Breast epithelium (tissue), 4 donors: ENCODE data around the gene FNTB. TPM values are rescaled to one million over a fixed set of nuclear protein-coding genes. Genes with fewer than 3 reads are reported as not detected.

ENCODE experiments used
- DNase-seq, 2 donors: peaks; one replicate each; pipeline ENCODE4 v3.0.0-alpha.2; 2019; ENCODE audit warnings: low spot score in 2 of 2
- H3K27ac ChIP-seq, 2 donors: fragments of 200-600 bp; sonication (generic) in 1 of 2; one replicate each; pipeline ENCODE4 v1.5.1; 2016 to 2019; ENCODE audit warnings: mild to moderate bottlenecking in 1 of 2
- H3K27me3 ChIP-seq, 2 donors: fragments of 200-600 bp; sonication (generic) in 1 of 2; one replicate each; pipeline versions ENCODE4 v1.5.1 to v1.6.0; 2017 to 2019; ENCODE audit warnings: control low read depth in 1 of 2, mild to moderate bottlenecking in 1 of 2
- H3K36me3 ChIP-seq: fragments of 200-600 bp; one replicate; pipeline ENCODE4 v1.5.1; 2019
- H3K4me1 ChIP-seq, 2 donors: fragments of 200-600 bp; sonication (generic); one replicate each; pipeline ENCODE4 v1.5.1; 2016 to 2019; ENCODE audit warnings: control low read depth in 1 of 2
- H3K4me3 ChIP-seq, 3 donors: fragments of 200-600 bp; sonication (generic); 1 replicate in 2 of 3; 2 replicates in 1 of 3; pipeline ENCODE4 v1.5.1; 2016 to 2019; ENCODE audit warnings: mild to moderate bottlenecking in 3 of 3, moderate library complexity in 2 of 3
- H3K9me3 ChIP-seq, 2 donors: fragments of 200-600 bp; sonication (generic) in 1 of 2; one replicate each; pipeline ENCODE4 v1.5.1; 2016 to 2019; ENCODE audit warnings: control low read depth in 1 of 2
- CTCF ChIP-seq, 3 donors: fragments of 450-650 bp; IDR thresholded peaks; one replicate each; pipeline ENCODE4 v1.5.1; 2016 to 2017; ENCODE audit warnings: antibody characterized with exemption in 3 of 3, mild to moderate bottlenecking in 3 of 3, moderate library complexity in 3 of 3
- POLR2A ChIP-seq: fragments of 450-650 bp; IDR thresholded peaks from one replicate; pipeline ENCODE4 v1.6.1; 2016; ENCODE audit warnings: antibody characterized with exemption, mild to moderate bottlenecking, moderate library complexity
- POLR2AphosphoS5 ChIP-seq, 3 donors: sonication (generic); formaldehyde crosslinking; IDR thresholded peaks; one replicate each; pipeline ENCODE4 v1.6.1; 2017; ENCODE audit warnings: antibody characterized with exemption in 3 of 3
- intact Hi-C: fragments of 100-400 bp; cut with DNase I; formaldehyde crosslinking; loops from one replicate; pipeline ENCODE4 v1.15.1; 2023; ENCODE audit warnings: low total_unique reads
- total RNA-seq, 3 donors: library from RNA; depleted of rRNA; stranded (reverse); fragments of >200 nt; gene quantifications; one replicate each; pipeline ENCODE4 v1.1.0, GENCODE V29; 2016

The FNTB gene
- total RNA-seq, 3 donors from 2014 or later = 15.7 to 22.9 (median 18.9) TPM

GRCh38 chr14:64979336-64980074, 7.2 kb upstream of the FNTB start:
- DNase-seq = no peak
- Histone ChIP-seq H3K9me3 (no peaks in the 10 kb centered on the region), H3K27ac (no peak overlapping the region), H3K36me3 (no peaks in the 10 kb centered on the region), H3K4me1 (peaks cover 0 to 6% of the 10 kb centered on the region in 2 donors), H3K4me3 (no peak overlapping the region), H3K27me3 (no peaks in the 10 kb centered on the region)
- TF ChIP-seq POLR2AphosphoS5 (IDR thresholded peaks at IDR 0.05) (no peak), POLR2A (no peak), CTCF (IDR thresholded peaks at IDR 0.05) (no peak)
- intact Hi-C loops = no loop called here

- H3K27me3 ChIP-seq = no peaks in the 10 kb centered on the region
- DNase-seq = no peak
- peak; percentile 14 to 72 (median 50) for TF ChIP-seq CTCF (IDR thresholded peaks at IDR 0.05)
- no peak for TF ChIP-seq POLR2A
Observed at GRCh38 chr14:64983439-64984310, 3.0 kb upstream of the FNTB start.

GRCh38 chr14:64987438-64987767, 708 bp downstream of the FNTB start:
- H3K4me3 ChIP-seq = peak overlapping the region; percentile 68 to 81 (median 79)
- no peak for DNase-seq
- H3K27me3 ChIP-seq = no peaks in the 10 kb centered on the region
- H3K27ac ChIP-seq = peak overlapping the region; percentile 83 to 85
- intact Hi-C loops = no loop called here
- H3K4me1 ChIP-seq = peaks cover 0 to 6% of the 10 kb centered on the region in 2 donors
- no peaks in the 10 kb centered on the region for H3K9me3 ChIP-seq
- no peaks in the 10 kb centered on the region for H3K36me3 ChIP-seq
- no peak for TF ChIP-seq CTCF (IDR thresholded peaks at IDR 0.05)
- no peak for TF ChIP-seq POLR2A
- no peak for TF ChIP-seq POLR2AphosphoS5 (IDR thresholded peaks at IDR 0.05)

More at GRCh38 chr14:64983439-64984310, 3.0 kb upstream of the FNTB start:
- H3K36me3 ChIP-seq = no peaks in the 10 kb centered on the region
- H3K27ac ChIP-seq = peak overlapping the region in 1 of 2 donors; percentile 22
- H3K4me3 ChIP-seq = peak overlapping the region in 2 of 3 donors; percentile 30 to 52
- no peaks in the 10 kb centered on the region for H3K9me3 ChIP-seq
- intact Hi-C loops = no loop called here
- H3K4me1 ChIP-seq = peaks cover 0 to 6% of the 10 kb centered on the region in 2 donors

- Histone ChIP-seq H3K36me3 (no peaks in the 10 kb centered on the region), H3K4me3 (no peak overlapping the region), H3K27ac (no peak overlapping the region), H3K27me3 (no peaks in the 10 kb centered on the region), H3K9me3 (no peaks in the 10 kb centered on the region), H3K4me1 (no peaks in the 10 kb centered on the region)
- no peak for DNase-seq
- intact Hi-C loops = no loop called here
- no peak for TF ChIP-seq CTCF (IDR thresholded peaks at IDR 0.05)
- TF ChIP-seq POLR2AphosphoS5 (IDR thresholded peaks at IDR 0.05) = no peak
- no peak for TF ChIP-seq POLR2A
Observed at GRCh38 chr14:64990296-64990695, 3.6 kb downstream of the FNTB start.

GRCh38 chr14:64990939-64991338, 4.2 kb downstream of the FNTB start:
- Histone ChIP-seq H3K4me3 (no peak overlapping the region), H3K36me3 (no peaks in the 10 kb centered on the region), H3K27me3 (no peaks in the 10 kb centered on the region), H3K27ac (no peak overlapping the region), H3K9me3 (no peaks in the 10 kb centered on the region), H3K4me1 (no peaks in the 10 kb centered on the region)
- no peak for DNase-seq
- intact Hi-C loops = no loop called here
- TF ChIP-seq CTCF (IDR thresholded peaks at IDR 0.05) = no peak
- no peak for TF ChIP-seq POLR2AphosphoS5 (IDR thresholded peaks at IDR 0.05)
- TF ChIP-seq POLR2A = no peak
